Measurements from ENCODE around the gene RAB20.
"Not testable (repeated sequence)": the region's sequence is repeated elsewhere in the genome, so short reads cannot be mapped to it uniquely, and the experiment has no call there.

Gene RAB20

DNA sequence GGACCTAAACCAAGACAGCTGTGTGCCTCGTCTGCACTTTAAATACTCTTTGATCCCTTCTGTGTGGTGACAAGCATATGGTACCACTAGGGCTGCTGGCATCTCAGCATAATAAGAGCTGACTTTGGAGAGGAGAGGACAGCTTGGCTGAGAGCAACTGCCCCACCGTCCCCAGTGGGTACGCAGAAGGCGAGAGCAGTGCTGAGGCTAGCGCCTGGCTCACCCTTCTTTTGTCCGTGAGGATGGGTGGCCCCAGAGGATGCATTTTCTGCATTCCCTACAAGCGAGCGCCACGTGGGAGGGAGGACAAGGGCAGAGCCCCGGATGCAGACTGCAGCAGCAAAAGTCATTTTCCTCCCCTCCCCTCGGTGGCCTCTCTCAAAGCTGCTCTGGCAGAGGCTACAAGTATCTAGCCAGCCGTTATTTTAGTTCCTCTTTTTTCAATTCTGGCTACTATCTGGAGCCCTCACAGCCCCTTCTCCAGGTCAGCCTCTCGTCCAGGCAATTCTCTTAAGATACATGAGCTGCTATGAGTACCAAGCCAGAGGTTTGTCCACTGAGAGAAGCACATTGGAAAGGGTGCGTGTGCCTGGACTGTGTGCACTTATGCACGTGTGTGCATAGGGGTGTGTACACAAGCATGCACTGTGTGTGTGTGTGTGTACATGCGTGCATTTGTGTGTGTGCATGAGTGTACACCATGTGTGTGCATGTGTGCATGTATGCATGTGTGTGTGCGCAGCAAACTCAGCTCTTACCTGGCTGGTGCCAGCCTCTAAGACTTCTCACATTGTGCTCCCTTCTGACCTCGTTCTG lies 51.3 kb downstream of the RAB20 start:
- DNase-seq (ENCODE audit: low read depth in 3 of 3) = no peak

- DNase-seq (ENCODE audit: low read depth in 3 of 3) = no peak
Observed at GRCh38 chr13:110509478-110509926, 52.0 kb downstream of the RAB20 start.

GRCh38 chr13:110507678-110508381 lies 53.7 kb downstream of the RAB20 start:
- no peak for DNase-seq (ENCODE audit: low read depth in 3 of 3)

DNA sequence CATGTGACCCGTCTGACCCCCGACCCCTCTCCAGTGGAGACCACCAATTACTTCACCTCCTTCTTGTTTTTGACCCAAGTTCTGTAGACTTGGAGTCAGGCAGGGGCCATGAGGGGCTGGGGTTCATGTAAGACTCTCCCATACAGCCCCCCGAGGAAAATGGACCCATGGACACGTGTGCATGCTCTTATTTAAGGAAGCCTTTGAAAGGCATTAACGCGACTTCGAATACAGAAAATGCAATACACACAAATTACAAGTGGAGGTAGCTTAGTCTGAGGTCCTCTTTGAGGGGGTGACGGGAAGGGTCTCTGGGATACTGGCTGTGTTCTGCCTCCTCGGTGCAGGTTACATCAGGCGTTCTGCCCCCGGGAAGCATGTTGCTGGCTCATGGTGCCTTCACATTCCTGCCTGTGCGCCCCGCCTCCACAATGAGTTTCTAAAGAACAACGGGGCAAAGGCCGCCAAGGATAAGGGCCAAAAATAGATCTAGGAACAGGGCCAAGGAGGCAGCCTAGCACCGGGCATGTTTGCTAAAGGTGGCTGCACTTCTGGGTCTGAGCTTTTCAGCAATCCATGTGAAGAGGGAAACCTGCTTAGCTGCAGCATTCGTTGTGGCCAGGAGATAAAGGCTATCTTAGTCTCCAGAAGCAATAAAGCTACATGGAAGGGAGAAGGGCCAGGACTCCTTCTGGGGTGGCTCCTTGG lies 54.5 kb downstream of the RAB20 start:
- DNase-seq (ENCODE audit: low read depth in 3 of 3) = no peak

DNA sequence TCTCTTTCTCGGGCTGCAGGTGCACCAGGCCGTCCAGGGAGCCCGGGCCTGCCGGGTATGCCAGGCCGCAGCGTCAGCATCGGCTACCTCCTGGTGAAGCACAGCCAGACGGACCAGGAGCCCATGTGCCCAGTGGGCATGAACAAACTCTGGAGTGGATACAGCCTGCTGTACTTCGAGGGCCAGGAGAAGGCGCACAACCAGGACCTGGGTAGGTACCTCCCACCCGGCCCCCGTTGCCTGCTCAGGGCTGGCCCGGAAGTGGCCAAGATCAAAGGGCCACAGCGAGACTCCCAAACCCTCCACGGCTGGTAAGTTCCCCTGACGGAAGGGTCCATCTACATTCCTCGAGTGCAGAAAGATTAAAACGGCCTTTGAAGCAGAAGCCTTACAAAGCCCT lies 55.1 kb downstream of the RAB20 start:
- no peak for DNase-seq (ENCODE audit: low read depth in 3 of 3)

DNA sequence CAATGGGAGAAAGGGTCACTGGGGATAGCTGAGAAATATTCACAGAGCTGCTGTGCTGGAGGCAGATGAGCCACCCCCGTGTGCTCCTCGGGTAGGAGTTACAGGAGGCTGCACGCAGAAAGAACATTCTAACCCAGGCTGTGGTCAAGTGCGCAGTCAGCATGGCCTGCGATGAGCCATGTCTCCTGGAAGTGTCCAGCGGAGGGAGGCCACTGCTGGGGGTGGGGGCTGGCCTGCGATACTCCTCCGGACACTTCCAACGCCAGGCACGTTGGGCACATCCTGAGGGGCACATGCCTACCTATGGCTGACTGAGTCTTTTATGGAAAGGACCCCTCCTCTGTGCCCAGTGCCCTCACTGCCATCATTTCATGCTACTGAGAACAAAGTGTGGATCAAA lies 55.9 kb downstream of the RAB20 start:
- no peak for DNase-seq (ENCODE audit: low read depth in 3 of 3)

DNA sequence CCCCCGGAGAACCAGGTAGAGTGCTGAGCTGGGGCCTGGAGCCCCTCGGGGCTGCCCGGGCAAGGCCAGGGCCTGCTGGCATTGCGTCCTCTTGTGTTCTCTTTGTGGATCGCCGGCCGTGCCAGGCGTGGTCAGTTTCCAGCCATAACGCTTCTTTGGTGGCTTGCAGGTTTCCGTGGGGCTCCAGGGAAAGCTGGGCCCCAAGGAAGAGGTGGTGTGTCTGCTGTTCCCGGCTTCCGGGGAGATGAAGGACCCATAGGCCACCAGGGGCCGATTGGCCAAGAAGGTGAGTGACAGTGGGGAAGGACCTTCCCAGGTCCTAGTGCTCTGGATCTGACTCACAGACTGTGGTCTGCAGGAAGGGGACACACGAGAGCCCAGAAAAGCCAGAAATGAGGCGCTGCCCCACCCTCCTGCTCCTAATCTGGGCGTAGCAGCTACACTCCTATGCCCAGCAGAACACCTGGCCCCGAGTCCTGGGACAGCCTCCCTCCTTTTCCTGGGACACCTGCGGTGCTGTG lies 57.5 kb downstream of the RAB20 start:
- no peak for DNase-seq (ENCODE audit: low read depth in 3 of 3)

DNA sequence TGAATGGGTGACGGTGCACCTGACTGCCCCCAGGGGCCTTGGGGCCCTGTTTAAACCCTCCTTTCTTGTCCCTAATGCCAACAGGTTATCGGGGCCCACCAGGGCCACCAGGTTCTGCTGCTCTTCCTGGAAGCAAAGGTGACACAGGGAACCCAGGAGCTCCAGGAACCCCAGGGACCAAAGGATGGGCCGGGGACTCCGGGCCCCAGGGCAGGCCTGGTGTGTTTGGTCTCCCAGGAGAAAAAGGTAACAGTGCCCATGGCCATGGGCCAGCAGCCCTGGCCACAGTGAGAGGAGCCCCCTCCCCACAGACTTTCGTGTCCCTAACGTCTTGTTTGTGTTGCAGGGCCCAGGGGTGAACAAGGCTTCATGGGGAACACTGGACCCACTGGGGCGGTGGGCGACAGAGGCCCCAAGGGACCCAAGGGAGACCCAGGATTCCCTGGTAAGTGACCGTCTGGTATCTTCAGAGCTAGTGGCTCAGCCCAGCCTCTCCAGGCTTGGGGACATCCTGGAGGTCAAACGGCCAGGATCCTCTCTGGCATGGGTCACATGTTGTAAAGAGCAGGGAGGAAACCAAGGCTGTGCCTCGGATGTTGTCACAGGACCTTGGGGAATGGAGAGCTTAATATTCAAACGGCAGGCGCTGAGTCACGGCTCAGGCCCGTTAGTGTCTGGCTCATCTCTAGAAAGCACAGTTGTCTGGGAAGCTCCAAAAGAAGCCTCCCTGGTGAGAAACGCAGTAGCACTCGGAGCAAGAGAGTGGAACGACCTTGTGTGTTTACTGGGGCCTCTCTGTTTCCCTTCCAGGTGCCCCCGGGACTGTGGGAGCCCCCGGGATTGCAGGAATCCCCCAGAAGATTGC lies 58.3 kb downstream of the RAB20 start:
- DNase-seq (ENCODE audit: low read depth in 3 of 3) = no peak

- no peak for DNase-seq (ENCODE audit: low read depth in 3 of 3)
Observed at GRCh38 chr13:110501188-110501587, 60.3 kb downstream of the RAB20 start.

DNA sequence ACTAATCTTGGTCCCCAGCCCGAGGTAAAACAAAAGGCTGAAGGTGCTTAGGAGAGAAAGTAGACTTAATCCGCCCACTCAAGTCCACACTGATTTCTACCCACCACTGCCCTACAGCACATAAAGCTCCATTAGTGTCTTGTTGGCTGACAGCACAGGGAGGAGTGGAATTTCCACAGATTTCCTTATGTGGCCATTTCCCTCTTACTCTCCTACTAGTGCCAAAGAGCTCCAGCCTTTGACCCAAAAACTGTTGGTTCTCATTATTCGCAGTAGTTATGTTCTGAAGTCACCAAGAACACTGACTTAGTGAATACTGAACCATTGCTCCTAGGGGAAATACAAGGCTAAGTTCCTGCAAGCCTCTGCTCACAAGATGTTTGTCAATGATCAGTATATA lies 61.2 kb downstream of the RAB20 start:
- no peak for DNase-seq (ENCODE audit: low read depth in 3 of 3)

DNA sequence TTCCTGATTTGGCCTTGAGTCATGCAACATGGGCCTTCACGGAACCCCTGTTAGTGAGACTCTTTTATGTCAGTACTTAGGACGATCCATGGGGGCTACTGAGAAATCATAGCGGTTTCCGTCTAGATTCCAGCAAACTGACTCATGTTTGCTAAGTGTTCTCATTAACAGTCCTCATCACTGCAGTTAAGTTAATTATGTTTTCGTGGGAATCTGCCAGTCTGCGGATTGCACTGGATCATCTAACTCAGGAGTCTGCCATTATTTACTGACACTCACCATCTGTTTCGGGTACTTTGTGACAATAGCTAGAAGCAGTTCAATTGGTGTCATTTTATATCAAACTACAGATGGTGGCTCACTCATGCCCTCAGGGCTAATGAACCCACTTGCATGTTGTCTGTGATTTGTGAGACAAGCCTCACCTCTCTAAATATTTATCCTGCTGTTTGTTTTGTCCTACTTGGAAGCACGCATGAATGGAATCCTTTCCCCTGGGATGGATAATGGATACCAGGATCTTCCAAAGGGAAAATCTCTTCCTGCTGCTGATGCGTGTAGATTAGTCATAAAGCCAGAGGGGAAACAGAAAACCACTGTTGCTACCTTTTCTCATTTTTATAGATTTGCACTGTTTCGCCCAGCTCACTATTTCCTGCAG lies 61.8 kb downstream of the RAB20 start:
- no peak for DNase-seq (ENCODE audit: low read depth in 3 of 3)

DNA sequence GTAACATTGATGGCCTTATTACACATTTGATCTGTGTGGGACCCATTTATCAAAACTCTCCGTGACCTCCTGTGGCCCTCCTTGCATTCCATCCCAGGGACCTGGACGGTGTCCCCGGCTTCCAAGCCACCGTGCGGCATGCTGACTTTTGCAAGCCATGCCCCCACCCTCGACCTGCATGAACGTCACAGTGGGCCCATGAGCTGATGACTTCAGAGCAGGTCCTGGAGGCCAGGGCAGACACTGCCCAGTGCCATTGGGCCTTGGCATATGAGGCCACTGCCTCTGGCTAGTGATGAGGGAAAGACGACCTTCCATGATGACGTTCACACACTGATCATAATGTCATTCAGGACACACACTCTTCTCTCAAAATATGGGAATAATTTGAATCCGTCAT lies 62.8 kb downstream of the RAB20 start:
- DNase-seq (ENCODE audit: low read depth in 3 of 3) = no peak

DNA sequence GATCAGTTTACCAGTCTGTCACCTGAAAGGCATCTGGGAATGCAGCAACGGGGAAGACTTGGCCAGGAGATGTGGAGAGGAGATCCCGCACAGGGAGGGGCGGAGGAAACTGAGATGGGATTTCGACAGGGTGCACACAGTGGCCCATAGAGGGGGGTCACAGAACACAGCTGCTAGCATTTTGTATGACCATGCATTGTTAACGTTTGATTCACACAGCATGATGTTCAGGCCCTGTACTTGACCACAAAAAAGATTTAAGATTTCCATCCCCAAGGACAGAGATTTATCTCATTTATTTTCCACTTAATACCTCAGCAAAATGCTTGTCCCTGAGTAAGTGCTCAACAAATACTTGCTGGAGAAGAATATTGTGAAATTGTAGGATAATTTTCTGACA lies 63.2 kb downstream of the RAB20 start:
- no peak for DNase-seq (ENCODE audit: low read depth in 3 of 3)

DNA sequence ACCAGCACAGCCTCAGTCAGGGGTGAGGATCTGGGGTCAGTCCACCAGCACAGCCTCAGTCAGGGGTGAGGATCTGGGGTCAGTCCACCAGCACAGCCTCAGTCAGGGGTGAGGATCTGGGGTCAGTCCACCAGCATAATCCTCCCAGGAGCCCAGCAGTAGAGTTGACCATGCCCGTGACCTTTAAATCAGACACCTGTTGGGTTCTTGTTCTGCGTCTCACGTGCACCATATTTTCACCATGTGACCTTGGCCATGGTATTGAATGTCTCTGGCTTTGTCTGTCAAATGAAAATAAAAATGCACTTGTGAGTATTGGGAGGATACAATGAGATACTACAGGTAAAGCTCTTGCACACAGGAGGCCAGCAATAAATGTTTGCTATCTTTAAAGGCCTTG lies 63.6 kb downstream of the RAB20 start:
- DNase-seq (ENCODE audit: low read depth in 3 of 3) = not testable (repeated sequence)

DNA sequence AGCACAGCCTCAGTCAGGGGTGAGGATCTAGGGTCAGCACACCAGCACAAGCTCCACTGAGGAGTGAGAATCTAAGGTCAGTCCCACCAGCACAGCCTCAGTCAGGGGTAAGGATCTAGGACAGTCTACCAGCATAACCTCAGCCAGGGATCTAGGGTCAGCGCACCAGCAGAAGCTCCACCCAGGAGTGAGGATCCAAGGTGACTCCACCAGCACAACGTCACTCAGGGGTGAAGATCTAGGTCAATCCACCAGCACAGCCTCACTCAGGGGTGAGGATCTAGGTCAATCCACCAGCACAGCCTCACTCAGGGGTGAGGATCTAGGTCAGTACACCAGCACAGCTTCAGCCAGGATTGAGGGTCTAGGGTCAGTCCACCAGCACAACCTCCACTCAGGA lies 64.5 kb downstream of the RAB20 start:
- no peak for DNase-seq (ENCODE audit: low read depth in 3 of 3)

DNA sequence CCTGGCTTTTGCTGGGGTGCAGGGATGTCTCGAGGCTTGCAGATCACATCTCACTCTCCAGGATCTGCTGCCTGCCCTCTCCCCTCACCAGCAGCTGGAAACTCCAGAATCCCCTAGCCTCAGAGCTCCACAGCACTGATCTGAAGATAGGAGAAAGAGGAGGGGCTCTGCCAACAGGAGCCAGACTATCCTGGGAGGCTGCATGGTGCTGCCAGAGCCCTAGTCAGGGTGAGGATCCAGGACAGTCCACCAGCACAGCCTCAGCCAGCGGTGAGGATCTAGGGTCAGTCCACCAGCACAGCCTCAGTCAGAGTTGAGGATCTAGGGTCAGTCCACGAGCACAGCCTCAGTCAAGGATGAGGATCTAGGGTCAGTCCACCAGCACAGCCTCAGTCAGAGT lies 65.2 kb downstream of the RAB20 start:
- no peak for DNase-seq (ENCODE audit: low read depth in 3 of 3)

- DNase-seq (ENCODE audit: low read depth in 3 of 3) = no peak
Observed at GRCh38 chr13:110495881-110496280, 65.6 kb downstream of the RAB20 start.

GRCh38 chr13:110495376-110495775 lies 66.1 kb downstream of the RAB20 start:
- no peak for DNase-seq (ENCODE audit: low read depth in 3 of 3)

- DNase-seq (ENCODE audit: low read depth in 3 of 3) = no peak
Observed at GRCh38 chr13:110493613-110494012, 67.9 kb downstream of the RAB20 start.

GRCh38 chr13:110492679-110493593 lies 68.6 kb downstream of the RAB20 start:
- no peak for DNase-seq (ENCODE audit: low read depth in 3 of 3)
